ES-I3 (cell line): ENCODE measurements around the gene TRHDE.
"Not testable (repeated sequence)": the region's sequence is repeated elsewhere in the genome, so short reads cannot be mapped to it uniquely, and the experiment has no call there.

ENCODE experiments used
- H3K36me3 ChIP-seq: 2 replicates; pipeline ENCODE4 v1.6.1; 2013; ENCODE audit warnings: mild to moderate bottlenecking, low read length, control low read depth, moderate library complexity; ENCODE audit not compliant: insufficient read depth
- H3K4me1 ChIP-seq: 2 replicates; pipeline ENCODE4 v1.6.1; 2013; ENCODE audit warnings: mild to moderate bottlenecking, control low read depth, low read length; ENCODE audit not compliant: insufficient read depth
- H3K9ac ChIP-seq: 2 replicates; pipeline ENCODE4 v1.6.1; 2013; ENCODE audit warnings: low read depth, mild to moderate bottlenecking, low read length, moderate library complexity
- H3K9me3 ChIP-seq: 2 replicates; pipeline ENCODE4 v1.6.1; 2013; ENCODE audit warnings: mild to moderate bottlenecking, low read length, moderate library complexity; ENCODE audit not compliant: control insufficient read depth, insufficient read depth

TRHDE gene

DNA sequence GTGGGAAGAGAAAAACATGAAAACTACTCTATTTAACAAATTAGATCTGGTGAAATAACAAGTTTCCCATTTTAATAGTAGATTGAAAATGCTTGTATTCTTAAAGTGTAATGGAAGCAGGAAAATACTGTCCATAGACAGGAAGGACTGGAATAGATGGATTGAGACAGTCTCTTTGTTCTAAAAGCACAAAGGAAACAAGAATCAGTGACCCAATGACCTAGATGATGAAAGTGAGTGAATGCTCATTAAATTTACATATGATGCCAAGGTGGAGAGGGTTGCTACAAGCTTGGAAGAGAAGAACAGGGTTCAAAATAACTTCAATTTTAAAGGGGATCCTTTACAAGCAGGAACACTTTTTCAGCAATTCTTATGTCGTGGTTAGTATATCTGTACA is 233.1 kb downstream of the TRHDE start:
- no peaks in the 10 kb centered on the region; the same call in 1 of the 2 replicates for H3K9me3 ChIP-seq
- peaks cover 3% of the 10 kb centered on the region; the same call in 1 of the 2 replicates for H3K4me1 ChIP-seq
- no peaks in the 10 kb centered on the region for H3K36me3 ChIP-seq
- H3K9ac ChIP-seq = no peak overlapping the region

DNA sequence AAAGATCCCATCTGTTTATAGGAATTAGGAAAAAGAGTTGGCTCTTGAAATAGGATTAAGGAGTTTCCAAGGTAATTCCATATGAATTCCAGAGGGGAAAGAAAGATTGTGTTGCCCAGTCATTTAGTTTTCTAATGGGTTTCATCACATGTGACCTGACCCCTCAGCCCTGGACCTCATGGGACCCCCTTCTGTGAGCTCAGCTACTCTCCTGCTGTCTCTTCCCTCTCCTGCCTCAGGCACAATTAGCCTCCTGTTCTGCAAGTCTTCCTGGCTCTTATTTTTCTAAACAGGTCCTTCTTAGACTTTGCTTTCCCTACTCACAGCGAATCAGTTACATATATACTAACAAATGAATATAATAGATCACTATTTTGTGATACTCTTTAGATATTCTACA is 237.7 kb downstream of the TRHDE start:
- H3K36me3 ChIP-seq = no peaks in the 10 kb centered on the region
- peaks cover 7% of the 10 kb centered on the region; the same call in 1 of the 2 replicates for H3K4me1 ChIP-seq
- H3K9me3 ChIP-seq = no peaks in the 10 kb centered on the region
- no peak overlapping the region for H3K9ac ChIP-seq

DNA sequence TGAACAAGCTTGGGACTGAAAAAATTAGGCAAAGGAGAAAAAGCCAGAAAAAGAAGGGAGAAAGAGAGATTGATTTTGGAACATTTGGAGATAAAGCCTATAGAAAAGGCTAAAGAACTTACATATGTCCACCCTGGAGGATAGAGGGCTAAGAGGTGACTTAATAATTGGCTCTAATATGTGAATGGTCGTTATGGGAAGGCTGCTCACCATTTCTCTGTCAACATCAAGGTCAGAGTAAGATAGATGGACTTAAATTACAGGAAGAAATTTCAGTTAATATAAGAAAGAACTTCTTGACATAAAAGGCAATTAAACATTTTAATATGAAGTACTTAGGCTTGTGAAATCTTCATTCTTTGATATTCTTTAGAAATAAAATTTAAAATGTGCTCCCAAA is 238.6 kb downstream of the TRHDE start:
- Histone ChIP-seq H3K4me1 (peaks cover 7% of the 10 kb centered on the region; the same call in 1 of the 2 replicates), H3K9ac (no peak overlapping the region), H3K9me3 (no peaks in the 10 kb centered on the region), H3K36me3 (no peaks in the 10 kb centered on the region)

DNA sequence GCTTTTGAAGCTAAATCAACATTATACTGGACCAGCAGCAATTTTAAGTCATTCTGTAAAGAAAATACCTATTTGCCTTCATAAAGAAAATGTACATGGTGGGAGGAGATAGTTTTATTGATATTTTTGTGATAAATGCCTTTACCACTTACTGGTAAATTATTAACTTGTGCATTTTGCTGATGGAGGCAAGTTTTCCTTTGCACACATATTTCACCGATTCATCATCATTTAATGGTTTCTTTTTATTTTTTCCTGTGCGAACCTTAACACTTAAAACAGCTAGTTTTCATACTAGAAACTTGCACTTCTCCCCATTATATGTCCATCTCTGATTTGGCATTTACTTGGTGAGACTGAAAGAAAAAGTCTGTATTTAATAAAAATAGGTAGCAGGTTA is 239.3 kb downstream of the TRHDE start:
- no peaks in the 10 kb centered on the region for H3K36me3 ChIP-seq
- peaks cover 7% of the 10 kb centered on the region; the same call in 1 of the 2 replicates for H3K4me1 ChIP-seq
- no peak overlapping the region for H3K9ac ChIP-seq
- no peaks in the 10 kb centered on the region for H3K9me3 ChIP-seq

DNA sequence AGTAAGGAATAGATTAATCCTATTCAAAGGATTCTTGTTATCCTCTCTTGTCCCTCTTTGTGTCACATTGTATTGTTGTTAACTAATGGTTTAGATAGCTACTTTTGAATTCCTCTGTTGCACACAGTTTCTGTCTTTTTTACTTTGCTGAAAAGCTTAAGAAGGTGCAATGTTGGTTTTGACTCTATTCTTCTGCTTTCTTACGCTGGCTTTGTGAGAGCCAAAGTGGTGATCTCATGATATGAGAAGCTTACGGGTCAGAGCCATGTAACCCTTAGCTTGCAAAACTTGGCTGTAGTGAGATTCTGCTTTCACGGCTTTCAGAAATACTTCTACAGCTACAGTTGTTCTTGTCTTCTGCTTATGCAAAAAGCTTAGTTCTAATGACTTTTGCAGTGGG is 239.7 kb downstream of the TRHDE start:
- no peak overlapping the region for H3K9ac ChIP-seq
- H3K4me1 ChIP-seq = peaks cover 7% of the 10 kb centered on the region; the same call in 1 of the 2 replicates
- no peaks in the 10 kb centered on the region for H3K9me3 ChIP-seq
- H3K36me3 ChIP-seq = no peaks in the 10 kb centered on the region

DNA sequence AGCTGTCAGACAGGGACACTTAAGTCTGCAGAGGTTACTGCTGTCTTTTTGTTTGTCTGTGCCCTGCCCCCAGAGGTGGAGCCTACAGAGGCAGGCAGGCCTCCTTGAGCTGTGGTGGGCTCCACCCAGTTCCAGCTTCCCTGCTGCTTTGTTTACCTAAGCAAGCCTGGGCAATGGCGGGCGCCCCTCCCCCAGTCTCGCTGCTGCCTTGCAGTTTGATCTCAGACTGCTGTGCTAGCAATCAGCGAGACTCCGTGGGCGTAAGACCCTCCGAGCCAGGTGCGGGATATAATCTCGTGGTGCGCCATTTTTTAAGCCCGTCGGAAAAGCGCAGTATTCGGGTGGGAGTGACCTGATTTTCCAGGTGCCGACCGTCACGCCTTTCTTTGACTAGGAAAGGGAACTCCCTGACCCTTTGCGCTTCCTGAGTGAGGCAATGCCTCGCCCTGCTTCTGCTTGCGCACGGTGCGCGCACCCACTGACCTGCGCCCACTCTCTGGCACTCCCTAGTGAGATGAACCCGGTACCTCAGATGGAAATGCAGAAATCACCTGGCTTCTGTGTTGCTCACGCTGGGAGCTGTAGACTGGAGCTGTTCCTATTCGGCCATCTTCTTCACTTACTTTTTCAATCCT is 248.0 kb downstream of the TRHDE start:
- H3K4me1 ChIP-seq, H3K36me3 ChIP-seq, H3K9me3 ChIP-seq: not testable (repeated sequence)
- H3K9ac ChIP-seq = peak overlapping the region; percentile 6; the same call in 1 of the 2 replicates

DNA sequence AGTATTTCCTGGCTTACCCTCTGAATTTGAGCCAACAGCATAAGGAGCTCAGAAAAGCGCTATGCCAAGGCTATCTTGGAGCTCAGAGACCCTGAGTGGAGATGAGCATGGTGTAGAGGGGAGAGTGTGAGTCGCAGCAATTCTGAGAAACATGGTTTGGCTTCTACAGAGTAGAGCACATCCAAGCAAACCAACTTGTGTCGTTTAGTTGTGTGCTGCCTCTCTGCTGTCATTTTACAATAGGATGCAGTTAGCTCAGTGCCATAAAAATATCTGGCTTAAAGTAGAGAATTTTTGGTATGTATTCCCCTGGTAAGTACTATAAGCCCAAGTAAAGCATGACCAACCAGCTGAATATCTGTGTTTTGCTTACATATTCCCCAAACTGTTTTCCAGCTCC is 249.2 kb downstream of the TRHDE start:
- no peaks in the 10 kb centered on the region for H3K9me3 ChIP-seq
- peaks cover 5% of the 10 kb centered on the region; the same call in 1 of the 2 replicates for H3K4me1 ChIP-seq
- H3K9ac ChIP-seq = no peak overlapping the region
- H3K36me3 ChIP-seq = no peaks in the 10 kb centered on the region

DNA sequence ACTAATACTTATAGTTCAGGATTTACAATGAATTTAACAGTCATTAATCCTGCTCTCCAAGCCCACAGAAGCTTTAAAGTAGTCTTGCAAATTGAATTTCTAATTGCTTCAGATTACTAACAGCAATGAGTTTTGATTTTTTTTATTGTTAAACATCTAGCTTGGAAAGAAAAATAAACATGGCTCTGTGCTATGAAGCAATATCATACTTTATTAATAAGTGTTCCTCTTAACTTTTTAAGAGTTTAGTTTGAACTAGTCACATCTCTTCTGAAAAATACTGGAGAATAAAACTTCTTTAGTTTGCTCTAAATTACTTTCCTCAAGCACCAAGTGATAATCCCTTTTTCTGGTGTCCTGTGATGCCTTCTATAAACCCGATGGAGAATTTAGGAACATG is 250.2 kb downstream of the TRHDE start:
- Histone ChIP-seq H3K9me3 (no peaks in the 10 kb centered on the region), H3K4me1 (peaks cover 5% of the 10 kb centered on the region; the same call in 1 of the 2 replicates), H3K9ac (no peak overlapping the region), H3K36me3 (no peaks in the 10 kb centered on the region)

DNA sequence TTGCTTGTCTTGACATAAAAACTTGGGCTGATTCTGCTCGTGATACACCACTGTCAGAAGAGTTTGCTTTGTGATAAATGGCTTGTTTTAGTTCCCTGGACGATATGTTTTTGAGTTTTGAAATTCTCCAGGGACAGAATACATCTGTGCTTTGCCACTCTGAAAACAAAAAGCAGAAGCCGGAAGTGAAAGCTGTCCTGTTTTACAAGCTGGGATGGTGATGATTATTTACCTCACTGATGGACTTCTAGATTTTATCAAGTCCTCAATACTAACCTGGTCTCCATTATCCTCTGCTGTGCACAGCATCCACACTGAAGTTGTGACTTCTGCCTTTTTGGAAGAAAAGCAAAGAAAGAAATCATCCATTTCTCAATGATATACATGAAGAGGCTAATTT is 251.6 kb downstream of the TRHDE start:
- Histone ChIP-seq H3K9ac (no peak overlapping the region), H3K4me1 (peaks cover 5% of the 10 kb centered on the region; the same call in 1 of the 2 replicates)

DNA sequence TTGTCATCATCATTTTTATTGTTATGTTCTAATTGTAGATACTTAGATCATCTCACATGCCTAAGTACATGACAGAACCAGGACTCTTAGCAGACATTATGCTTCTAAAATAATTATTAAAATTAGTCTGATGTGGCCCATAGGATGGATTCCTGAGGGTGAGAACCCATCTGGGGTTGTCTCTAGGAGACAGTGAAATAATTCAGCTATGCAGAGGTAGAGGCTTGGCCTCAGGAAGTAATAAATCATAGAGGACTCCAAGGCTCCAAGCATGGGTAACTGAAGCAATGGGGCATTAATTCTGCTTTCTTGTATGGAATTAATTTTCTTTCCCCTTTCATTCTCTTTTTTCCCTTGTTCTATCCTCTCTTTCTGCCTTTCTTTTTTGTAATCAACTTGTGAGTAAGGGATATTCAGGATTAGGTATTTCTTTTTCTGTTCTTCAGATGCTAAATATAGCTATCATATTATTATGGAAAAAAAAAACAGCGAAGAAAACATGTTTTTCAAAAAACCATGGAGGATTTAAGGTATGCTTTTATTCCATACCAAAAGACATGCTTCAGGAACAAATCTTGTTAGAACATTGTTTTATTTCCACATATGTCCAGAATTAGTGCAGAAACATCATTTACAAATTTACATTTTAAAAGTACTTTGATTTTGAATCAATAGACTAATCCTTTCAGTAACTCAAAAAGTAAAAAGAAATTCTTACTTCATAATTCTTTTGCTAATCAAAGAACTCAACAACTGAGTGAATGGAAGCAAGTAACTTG is 263.2 kb downstream of the TRHDE start:
- Histone ChIP-seq H3K36me3 (no peaks in the 10 kb centered on the region), H3K9me3 (no peaks in the 10 kb centered on the region), H3K9ac (no peak overlapping the region), H3K4me1 (no peaks in the 10 kb centered on the region; the same call in 1 of the 2 replicates)

More for the DNA sequence above, 251.6 kb downstream of the TRHDE start:
- H3K9me3 ChIP-seq = no peaks in the 10 kb centered on the region
- H3K36me3 ChIP-seq = no peaks in the 10 kb centered on the region

DNA sequence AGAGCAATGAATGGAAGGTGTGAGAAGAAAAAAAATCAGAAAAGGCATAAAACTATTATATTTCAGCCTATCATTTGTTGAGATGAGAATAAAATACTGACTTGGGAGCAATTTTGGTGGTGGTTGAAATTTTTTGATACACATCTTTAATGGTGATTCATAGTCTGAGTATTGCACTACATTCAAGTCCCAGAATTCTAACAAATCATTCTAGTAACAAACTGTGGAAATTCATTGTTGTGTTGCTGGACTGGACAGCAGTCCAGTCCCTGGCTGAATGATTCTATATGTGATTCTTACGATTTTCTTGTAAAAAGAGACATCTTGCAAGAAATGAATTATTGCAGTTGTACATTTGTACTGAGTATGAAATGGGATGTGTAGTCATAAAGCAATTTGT is 268.6 kb downstream of the TRHDE start:
- no peaks in the 10 kb centered on the region for H3K9me3 ChIP-seq
- no peaks in the 10 kb centered on the region for H3K36me3 ChIP-seq
- H3K4me1 ChIP-seq = no peaks in the 10 kb centered on the region
- H3K9ac ChIP-seq = no peak overlapping the region

DNA sequence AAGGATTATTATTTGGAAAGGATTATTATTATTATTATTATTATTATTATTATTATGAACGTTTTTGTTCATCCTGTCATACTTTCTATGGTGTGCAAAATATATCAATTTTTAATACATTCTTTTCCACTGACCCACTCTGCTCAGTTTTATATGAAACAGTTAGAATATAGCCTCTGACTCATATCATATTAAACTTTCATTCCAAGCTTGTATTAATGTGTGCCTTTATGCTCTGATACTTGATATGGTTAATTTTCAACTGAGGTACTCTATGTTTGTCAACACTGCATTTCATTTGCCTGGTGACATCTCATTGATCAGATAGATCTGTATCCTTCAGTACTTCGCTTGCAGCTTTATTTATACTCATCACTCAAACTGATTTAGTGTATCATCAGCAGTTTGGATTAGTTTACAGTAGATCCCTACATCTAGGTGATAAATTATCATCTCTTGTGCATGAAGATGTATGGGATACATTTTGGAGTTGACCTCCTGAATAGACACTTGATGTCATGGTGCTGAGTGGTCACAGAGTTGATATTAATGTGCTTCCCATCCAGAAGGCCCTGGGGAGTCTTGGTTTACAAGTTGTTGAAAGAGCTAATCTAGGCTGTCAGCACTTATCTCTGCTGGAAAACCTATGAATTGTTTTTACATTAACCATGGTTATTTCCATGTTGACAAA is 271.8 kb downstream of the TRHDE start:
- Histone ChIP-seq H3K9ac (no peak overlapping the region), H3K36me3 (no peaks in the 10 kb centered on the region), H3K9me3 (no peaks in the 10 kb centered on the region), H3K4me1 (peaks cover 3% of the 10 kb centered on the region; the same call in 1 of the 2 replicates)

DNA sequence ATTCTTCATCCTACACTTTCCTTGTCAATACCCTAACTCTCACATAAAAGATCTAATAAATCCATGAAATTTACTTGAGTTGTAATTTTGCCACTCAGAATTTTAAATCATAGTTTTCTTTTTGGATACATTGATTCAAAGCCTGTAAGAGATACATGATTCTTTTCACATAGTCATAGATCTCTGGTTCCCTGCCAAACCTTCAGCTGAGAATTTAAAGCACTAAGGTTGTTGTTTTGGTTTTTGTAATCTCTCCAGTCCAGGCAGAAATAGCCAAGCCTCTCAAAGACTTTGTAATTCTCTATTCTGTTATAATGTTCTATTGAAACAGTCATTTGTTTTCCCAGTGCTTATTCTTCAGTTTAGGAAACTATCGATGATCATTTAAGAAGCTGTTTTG is 273.9 kb downstream of the TRHDE start:
- Histone ChIP-seq H3K9me3 (no peaks in the 10 kb centered on the region), H3K36me3 (no peaks in the 10 kb centered on the region), H3K4me1 (peaks cover 3% of the 10 kb centered on the region; the same call in 1 of the 2 replicates), H3K9ac (no peak overlapping the region)

DNA sequence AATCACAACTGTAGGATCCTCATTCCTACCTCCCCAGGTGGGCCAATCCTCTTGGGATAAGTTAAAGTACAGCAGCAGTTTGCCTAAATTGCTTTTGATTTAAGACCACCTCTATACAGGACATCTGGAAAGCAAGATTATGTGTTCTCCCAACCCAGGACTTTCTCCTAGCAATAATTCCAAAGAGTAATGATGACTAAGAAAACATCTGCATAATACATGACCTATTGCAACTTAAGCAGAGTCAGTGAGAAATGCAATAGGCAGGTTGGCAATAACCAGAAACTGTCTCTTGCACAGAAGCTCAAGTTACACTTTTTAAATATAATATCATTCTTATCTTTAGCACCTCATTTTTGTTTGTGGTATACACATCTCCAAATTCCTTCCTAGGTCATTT is 275.4 kb downstream of the TRHDE start:
- peaks cover 3% of the 10 kb centered on the region; the same call in 1 of the 2 replicates for H3K4me1 ChIP-seq
- H3K9me3 ChIP-seq = no peaks in the 10 kb centered on the region
- no peaks in the 10 kb centered on the region for H3K36me3 ChIP-seq
- H3K9ac ChIP-seq = no peak overlapping the region
